ENCODE results near the gene LPGAT1. TPM values are rescaled to one million over a fixed set of nuclear protein-coding genes. Genes with fewer than 3 reads are reported as not detected.

The LPGAT1 gene
- total RNA-seq, 1 experiment from 2014 or later = 50.6 TPM

- H3K36me3 ChIP-seq (ENCODE audit: control insufficient read depth in 1 of 2, insufficient read depth in 2 of 2, low read length in 2 of 2) = no peaks in the 10 kb centered on the region
- no peaks in the 10 kb centered on the region for H4K20me1 ChIP-seq (ENCODE audit: insufficient read depth)
- intact Hi-C loops (cut with micrococcal nuclease) = no loop called here
- H3K9me3 ChIP-seq (ENCODE audit: control insufficient read depth in 1 of 2, insufficient read depth in 1 of 2, low read depth in 1 of 2, low read length in 2 of 2) = no peaks in the 10 kb centered on the region
- no peak overlapping the region for H3K27ac ChIP-seq (ENCODE audit: low read depth, low read length)
- H3K79me2 ChIP-seq (ENCODE audit: insufficient read depth, low read length) = no peaks in the 10 kb centered on the region
- DNase-seq (ENCODE audit: low read depth, low spot score) (no peak), ATAC-seq (no peak)
- H3K9ac ChIP-seq (ENCODE audit: low read length) = no peak overlapping the region
- TF ChIP-seq REST (IDR thresholded peaks at IDR 0.05; ENCODE audit: low read depth) (no peak), EZH2phosphoT487 (IDR thresholded peaks at IDR 0.05; ENCODE audit: borderline replicate concordance) (no peak), FOSL1 (IDR thresholded peaks at IDR 0.05; ENCODE audit: low read depth) (no peak), ATF3 (IDR thresholded peaks at IDR 0.05) (no peak), MAX (IDR thresholded peaks at IDR 0.05) (no peak), TCF7L2 (IDR thresholded peaks at IDR 0.05; ENCODE audit: borderline replicate concordance, extremely low read depth, insufficient read depth, insufficient read length) (no peak), EZH2 (IDR thresholded peaks at IDR 0.05) (no peak), EGR1 (IDR thresholded peaks at IDR 0.05; ENCODE audit: low read depth) (no peak), CTCF (IDR thresholded peaks at IDR 0.05 in 2 of 3, conservative IDR thresholded peaks at IDR 0.05 in 1 of 3; ENCODE audit: borderline replicate concordance in 1 of 3, insufficient read depth in 1 of 3, low read depth in 2 of 3, low read length in 2 of 3) (no peak), POLR2A (IDR thresholded peaks at IDR 0.05; ENCODE audit: borderline replicate concordance, extremely low read depth, insufficient read depth, insufficient read length) (no peak), RAD21 (IDR thresholded peaks at IDR 0.05; ENCODE audit: low read depth) (no peak), POLR2AphosphoS5 (IDR thresholded peaks at IDR 0.05; ENCODE audit: low read depth, low read length) (no peak), CEBPB (IDR thresholded peaks at IDR 0.05; ENCODE audit: low read depth) (no peak), ZFX (IDR thresholded peaks at IDR 0.05) (no peak), ZBTB33 (IDR thresholded peaks at IDR 0.05; ENCODE audit: extremely low read depth, insufficient replicate concordance, low read length) (no peak), JUND (IDR thresholded peaks at IDR 0.05) (no peak), SRF (IDR thresholded peaks at IDR 0.05; ENCODE audit: low read depth) (no peak), SP1 (IDR thresholded peaks at IDR 0.05; ENCODE audit: low read depth) (no peak), ELF1 (IDR thresholded peaks at IDR 0.05; ENCODE audit: borderline replicate concordance, low read depth) (no peak), CBX3 (IDR thresholded peaks at IDR 0.05; ENCODE audit: low read depth) (no peak)
- H3K4me2 ChIP-seq (ENCODE audit: low read length) = no peak overlapping the region
- ChIA-PET POLR2A (no interaction called here), CTCF (no interaction called here), RAD21 (ENCODE audit: low non-redundant PET in 1 of 2, low total read pairs in 2 of 2, uncharacterized antibody in 2 of 2, unreplicated experiment in 2 of 2) (no interaction called here)
- H2AFZ ChIP-seq (ENCODE audit: low read depth, low read length, poor library complexity, severe bottlenecking) = no peak overlapping the region
- no TSS peak for BruUV-seq (replicated peaks)
- H3K27me3 ChIP-seq (ENCODE audit: insufficient read depth, low read length) = no peaks in the 10 kb centered on the region
- no peaks in the 10 kb centered on the region; the same call in 1 of the 2 replicates for H3K9me2 ChIP-seq (ENCODE audit: insufficient read depth)
- no peaks in the 10 kb centered on the region for H3K4me1 ChIP-seq (ENCODE audit: control insufficient read depth in 1 of 2, insufficient read depth in 2 of 2, low read length in 2 of 2)
- no peak overlapping the region for H3K4me3 ChIP-seq (replicated peaks in 1 of 2; ENCODE audit: low read depth in 1 of 2, low read length in 2 of 2)
Observed at GRCh38 chr1:211843018-211843417, 12.5 kb upstream of the LPGAT1 start.

Data from HCT116 (cell line).